Ureter (tissue), 1 donor: ENCODE results near the gene ASCL4. TPM values are rescaled to one million over a fixed set of nuclear protein-coding genes. Genes with fewer than 3 reads are reported as not detected.

Source experiments
- DNase-seq: peaks from one replicate; pipeline ENCODE4 v3.0.0-alpha.2; 2020; ENCODE audit warnings: low spot score
- total RNA-seq: library from RNA; stranded (reverse); gene quantifications from one replicate; pipeline ENCODE4 v1.2.4, GENCODE V29; 2023
- donor health status: DM: yes; HTN: yes; CAD: no.

ASCL4 gene
- total RNA-seq, 1 donor from 2014 or later = not detected

DNA sequence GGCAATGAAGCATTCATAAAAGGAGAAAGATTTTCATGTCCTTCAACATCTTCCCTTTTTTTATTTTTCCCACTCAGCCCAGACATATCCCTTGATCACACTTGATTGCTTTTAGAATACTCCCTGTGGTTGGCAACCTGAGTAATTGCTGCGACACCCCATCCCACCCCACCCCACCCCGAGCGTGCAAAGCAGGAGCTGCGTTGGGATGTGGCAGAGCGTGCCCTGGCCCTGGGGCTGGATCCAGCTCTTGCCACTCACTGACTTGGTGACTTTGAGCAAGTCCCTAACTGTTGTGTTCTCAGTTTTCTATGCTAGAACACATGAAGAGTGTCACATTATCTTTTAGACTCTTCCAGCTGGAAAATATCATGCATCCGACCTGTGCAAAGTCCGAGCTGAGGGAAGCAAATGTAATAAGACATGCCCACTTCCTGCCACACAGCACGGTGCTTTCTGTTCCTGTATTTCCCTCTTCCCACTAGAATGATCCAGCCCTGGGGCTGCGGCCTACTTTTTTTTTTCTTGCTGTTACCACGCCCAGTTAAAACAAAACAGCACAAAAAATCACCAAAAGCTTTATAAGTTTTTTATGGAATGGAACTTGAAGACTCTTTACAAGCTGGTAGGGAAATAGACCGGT lies 4.0 kb downstream of the ASCL4 start:
- no peak for DNase-seq

DNA sequence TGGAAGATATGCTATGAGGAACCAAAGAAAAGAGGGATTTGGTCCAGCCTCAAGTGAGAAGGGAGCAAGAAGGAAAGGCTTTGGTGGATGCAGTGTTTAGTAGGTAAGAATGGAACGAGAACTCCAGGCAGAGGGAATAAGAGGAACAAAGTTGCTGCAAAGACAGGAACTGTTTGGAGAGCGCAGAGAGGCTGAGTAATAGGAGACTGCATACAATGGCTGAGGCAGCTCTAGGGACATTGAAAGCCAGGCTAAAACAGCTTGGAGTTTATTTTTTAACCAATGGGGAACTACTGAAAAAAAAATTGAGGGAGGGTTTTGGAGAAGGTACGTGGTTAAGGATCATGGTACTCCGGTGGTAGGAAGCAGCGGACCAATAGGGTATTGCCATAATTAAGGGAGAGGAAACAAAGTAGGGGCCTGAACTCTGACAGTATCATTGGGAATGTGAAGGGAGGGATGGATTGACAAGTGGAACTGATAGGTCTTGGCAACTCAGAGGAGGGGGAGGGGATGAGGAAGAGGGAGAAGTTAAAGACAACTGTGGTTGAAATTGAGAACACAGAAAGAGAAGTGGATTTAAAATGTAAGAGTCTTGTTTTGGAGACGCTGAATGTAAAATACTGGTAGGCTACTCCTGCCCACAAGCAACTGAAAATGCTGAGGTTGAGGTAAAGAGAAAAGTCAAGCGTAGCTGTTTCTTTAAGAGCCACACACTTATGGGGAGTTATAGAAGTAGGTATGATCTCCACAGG lies 4.8 kb downstream of the ASCL4 start:
- no peak for DNase-seq

DNA sequence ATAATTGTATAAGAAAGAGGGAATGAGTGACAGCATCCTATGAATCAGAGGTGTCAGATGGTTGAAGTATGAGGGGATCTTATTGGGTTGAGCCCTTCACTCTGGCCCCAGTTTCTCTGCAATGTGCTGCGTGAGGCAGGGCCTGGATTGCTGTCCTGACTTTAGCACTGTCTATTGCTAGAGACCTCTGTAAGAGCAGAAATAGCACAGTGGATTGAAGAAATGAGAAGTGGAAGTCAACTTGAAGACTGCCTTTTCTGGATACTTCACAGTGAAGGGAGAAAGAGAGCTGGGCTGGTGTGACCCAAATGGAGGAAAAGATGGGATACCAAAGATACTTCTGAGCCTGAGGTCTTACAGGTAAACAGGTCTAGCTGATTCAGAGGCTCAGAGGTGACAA lies 5.8 kb downstream of the ASCL4 start:
- DNase-seq = no peak

DNA sequence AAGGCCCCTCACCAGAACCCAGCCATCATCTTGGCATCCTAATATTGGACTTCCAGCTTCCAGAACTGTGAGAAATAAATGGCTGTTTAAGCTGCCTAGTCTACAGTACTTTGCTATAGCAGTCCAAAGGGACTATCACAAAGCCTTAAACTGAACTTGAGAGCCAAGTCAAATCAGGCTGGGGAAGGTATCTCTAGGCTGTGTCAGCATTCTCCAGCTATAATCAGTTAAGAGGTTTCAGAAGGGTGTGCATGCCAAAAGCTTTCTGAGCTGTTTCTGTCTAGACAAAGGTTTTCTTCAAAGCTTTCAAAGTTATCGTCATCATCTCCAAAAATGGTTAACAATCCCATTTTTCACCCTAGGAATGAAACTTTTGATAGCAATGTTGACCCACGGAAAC lies 7.6 kb downstream of the ASCL4 start:
- DNase-seq = no peak

DNA sequence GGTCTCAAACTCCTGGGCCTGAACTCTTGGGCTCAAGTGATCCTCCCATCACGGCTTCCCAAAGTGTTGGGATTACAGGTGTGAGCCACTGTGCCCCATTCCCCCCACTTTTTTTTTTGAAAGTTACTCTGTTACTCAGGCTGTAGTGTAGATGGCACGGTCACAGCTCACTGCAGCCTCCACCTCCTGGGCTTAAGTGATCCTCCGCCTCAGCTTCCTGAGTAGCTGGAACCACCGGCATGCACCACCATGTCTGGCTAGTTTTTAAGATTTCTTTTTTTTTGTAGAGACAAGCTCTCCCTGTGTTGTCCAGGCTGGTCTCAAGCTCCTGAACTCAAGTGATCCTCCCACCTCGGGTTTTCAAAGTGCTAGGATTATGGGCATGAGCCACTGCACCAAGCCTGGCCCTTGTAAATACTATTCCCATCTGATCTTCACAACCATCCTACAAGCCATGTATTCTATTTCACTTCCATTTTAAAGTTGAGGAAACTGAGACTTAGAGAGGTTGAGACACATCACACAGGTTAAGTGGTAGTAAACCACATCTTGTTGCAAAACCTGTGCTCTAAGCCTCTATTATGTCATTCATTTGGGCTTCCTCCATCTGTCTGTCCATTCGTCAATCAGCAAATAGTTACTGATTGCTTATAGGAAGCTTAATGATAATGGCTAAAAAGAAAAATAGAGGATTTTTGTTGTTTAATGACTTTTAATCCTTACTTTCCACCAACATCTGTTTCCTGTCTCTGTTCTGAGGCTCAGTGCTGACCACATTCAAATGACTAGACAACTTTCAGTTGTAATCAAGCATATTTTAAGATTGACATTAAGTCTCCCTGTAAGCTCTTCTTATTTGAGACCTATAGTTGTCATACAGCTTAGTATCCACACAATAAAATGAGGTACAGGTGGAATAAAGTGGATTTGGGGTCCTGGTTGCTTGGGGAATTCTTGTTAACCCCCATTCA lies 9.2 kb downstream of the ASCL4 start:
- DNase-seq = no peak

DNA sequence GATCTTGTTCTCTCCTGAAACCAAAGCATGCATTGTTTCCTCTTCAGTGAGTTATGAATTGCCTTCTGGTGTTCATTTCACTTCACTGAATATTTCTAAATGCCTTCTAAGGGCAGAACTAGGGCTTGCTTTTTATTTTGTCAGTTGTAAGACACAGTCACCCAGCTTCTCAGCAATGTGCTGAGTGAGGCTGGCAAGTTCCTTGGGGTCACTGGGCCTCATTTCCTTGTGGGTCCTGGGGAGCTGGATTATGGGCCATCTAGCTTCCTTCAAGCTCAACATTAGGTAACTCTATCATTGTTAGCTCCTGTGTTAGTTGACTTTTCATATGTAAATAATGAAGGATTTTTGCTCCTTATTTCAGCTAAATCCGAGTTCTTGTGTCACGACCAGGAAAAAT lies 13.8 kb downstream of the ASCL4 start:
- DNase-seq = no peak

DNA sequence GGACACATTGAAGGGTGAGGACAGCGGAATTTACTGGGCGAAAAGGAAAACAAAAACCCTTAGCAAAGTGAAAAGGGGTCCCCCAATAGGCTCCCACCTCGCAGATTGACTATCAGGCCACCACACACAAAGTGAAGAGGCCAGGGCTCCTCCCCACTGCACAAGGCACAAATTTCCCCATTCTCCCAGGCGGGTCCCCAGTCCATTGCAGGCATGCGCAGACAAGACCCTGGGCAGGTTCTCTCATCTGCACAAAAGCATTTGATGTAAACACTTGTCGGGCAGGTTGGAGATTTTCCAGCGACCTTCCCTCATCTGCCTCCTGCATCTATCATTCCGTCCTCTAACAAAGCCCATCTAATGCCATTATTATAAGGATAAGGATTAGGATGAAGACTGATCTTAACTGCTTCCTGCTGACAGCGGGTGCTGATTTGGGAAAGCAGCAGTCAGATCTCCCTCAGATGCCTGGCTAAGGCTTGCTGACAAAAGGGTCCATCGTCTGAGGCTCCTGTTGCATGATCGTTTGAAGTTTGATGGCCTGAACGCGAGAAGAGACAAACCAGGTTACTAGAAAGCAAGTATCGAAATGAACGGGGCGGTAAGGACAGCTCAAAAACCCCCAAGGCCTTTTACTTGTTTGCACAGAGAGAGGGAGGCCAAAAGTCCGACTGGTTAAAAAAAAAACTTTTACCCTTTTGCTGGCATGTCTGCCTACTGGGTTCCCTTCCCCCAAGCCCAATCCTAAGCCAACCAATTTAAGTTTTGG lies 14.4 kb downstream of the ASCL4 start:
- no peak for DNase-seq

DNA sequence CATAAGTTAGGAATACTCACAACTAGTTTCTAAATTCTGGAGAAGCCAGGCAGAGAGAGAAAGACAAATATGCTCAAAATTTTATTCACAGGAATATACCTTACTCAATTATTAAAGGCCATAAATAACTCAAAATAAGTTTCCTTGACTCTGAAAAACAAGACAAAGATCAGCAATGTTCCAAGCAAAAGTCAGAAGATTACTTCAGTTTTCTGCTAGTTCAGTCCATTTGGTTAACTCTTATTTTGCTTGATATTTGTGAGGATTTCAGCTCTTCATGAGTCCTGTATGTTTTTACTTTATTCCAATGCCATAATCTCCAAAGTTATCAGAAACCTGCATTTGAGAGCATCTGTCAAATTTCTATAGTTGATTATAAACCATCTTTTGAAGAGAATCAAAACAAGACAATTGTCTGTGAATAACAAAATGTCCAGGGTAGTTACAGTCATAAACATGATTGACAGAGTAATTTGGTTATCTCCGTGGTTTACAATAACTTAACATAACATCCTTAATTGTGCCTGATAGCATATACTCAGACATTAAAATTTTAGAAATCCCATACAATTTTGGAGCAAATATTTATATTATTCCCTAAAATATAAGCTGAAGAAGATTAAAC lies 17.1 kb downstream of the ASCL4 start:
- no peak for DNase-seq

DNA sequence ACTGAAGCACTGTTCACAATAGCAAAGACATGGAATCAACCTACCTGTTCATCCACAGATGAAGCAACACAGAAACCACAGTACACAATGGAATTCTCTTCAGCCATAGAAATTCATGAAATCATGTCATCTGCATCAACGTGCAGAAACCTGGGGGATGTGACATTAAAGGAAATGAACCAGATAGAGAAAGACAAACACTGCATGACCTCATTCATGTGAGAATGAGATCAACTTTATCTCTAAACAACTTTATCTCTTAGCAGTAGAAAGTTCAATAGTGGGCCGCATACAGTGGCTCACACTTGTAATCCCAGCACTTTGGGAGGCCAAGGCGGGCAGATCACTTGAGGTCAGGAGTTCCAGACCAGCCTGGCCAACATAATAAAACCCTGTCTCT lies 19.9 kb downstream of the ASCL4 start:
- no peak for DNase-seq

DNA sequence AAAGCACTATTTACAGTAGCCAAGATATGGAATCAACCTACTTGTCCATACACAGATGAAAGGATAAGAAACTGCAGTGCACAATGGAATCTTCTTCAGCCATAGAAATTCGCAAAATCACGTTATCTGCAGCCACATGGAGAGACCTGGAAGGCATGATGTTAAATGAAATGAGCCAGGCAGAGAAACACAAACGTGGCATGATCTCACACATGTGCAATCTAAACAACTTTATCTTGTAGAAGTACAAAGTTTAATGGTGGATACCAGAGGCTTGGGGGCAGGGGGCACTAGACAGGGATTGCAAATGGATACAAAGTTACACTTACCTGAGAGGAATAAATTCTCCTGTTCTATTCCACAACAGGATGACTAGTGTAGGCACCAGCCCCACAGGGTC lies 24.1 kb downstream of the ASCL4 start:
- DNase-seq = no peak

DNA sequence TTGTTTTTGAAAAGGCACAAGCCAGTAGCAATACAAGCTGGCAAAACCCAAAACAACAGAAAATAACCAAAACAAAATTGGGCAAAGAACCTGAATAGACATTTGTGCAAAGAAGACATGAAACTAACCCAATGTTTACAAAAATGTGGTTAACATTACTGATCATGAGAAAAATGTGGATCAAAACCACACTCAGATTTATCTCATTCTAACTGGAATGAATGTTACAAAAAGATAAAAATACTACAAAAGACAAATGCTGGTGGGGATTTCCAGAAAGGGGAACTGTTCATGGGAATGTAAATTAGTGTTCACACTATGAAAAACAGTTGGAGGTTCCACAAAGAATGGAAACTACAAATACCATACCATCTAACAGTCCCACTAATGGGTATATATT lies 26.6 kb downstream of the ASCL4 start:
- no peak for DNase-seq

DNA sequence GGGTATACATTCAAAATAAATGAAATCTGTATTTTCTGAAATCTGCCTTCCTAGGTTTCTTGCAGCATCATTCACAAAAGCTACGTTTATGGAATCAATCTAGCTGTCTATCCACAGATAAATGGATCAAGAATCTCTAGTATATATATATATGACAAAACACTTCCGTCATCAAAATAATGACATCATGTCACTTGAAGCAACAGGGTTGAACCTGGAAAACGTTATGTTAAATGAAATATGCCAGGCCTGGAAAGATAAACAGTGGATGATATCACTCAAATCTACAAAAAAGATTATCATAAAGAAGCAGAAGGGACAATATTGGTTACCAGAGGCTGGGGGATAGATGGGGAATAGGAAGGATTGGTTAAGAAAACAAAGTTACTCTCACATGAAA lies 28.6 kb downstream of the ASCL4 start:
- DNase-seq = no peak

DNA sequence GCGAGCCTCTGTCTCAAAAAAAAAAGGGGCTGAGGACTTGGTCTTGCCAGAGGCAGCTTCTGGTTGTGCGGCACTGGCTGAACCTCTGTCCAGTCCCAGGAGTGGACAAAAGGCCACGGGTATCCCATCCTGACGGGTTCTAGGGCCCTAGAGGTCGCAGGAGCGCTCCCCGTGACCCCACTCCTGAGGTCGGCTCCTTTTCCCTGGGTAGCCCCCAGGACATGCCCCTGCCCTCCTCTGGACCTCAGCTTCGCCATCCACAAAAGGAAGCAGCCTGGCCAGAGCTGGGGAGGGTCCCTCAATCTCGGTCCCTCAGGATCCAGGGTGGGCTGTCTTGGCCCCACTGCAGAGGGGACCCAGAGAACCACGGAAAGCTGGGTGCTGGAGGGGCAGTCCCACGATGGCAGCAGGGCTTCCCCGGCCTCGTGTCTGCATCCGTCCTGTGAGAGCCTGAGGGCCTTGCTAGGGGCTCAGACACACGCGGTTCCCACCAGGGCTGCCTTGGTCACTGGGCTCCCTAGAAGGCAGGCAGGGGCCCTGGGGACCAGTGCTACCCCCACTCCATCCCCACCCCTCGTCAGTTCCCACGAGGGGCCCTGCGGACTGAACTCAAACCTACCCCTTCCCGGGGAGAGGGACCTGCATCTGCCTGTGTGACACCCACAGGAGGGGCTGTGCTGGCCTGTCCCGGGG lies 31.1 kb downstream of the ASCL4 start:
- no peak for DNase-seq

DNA sequence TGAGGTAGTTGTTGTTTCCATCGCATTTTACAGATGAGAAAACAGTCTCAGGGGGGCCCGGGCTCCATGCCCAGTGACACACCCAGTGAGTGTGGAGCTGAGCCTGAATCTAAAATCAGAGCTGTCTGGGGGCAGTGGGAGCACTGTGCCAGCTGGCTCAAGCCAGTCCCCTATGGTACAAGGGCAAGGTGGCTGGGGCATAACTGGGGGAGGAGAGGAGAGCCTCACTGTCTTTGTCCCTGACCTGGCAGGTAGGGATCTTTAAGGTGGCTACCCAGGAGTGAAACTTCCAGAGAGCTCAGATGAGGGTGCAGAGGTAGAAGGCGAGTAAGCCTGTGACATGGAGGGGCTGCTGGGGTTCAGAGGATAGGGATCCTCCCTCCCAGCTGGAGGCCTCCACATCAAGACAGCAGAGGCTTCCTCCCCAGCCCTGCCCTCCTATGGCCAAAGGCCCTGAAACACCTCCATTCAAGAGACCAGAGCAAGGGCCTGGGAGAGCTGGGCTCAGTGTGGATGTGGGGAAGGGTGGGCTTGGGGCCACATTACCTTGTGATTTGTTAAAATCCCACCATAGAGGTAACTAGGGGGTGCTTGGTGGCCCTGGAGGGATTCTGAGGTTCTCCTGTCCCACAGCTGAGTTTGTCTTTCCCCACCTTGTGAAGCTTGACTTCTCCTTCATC lies 33.1 kb downstream of the ASCL4 start:
- DNase-seq = no peak

DNA sequence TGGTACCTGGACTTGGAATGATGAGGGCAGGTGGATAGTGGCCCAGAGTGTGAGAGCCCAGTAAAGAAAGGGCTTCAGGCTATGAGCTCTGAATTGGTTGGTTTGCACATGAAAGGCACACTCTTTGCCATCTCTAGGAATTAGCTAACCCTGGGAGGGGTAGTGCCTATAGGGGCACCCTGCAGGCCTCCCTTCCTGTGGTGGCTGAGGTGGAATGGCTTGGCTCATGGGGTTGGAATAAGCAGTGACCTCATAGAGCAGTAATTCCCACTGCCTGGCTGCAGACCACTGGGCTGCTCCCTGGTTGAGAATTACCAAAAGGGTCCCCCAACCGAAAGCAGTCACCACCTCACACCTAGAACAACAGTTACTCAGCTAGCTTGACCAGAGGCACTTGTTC lies 42.7 kb downstream of the ASCL4 start:
- no peak for DNase-seq

DNA sequence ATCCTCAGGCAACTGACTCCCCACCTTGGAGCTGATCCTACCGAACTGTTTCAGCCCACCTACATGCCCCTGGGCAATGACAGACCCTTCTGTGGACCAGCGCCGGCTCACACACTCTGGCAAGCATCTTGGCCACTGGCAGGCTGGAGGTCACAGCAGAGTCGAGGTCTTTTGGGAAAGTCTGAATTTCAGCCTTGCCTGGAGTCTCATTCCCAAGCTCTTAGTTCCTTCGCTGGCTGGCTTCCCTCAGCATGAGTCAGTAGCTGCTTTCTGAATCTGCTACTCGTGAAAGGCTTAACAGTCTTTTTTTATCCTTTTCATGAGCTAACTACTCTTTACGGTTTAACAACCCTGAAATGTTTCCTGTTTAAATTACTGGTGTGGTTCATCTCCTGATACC lies 44.5 kb downstream of the ASCL4 start:
- no peak for DNase-seq

DNA sequence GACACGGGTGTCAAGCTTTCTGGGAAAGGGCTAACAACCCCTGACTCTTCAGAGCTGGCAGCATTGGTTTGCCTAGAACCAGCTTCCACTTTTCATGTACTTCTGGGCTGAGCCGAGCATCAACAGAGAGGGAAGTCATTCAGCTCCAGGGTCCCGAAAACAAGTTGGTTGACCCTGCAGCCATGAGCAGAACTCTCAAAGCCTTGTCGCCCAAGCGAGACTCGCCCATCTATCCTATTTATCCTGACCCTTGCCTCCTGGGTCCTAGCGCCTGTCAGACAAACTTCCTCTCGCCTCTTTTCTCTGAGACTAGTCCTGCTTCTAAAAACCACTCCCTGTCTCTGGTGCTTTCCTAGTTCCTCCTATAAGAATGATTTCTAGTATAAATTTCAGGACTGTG lies 47.9 kb downstream of the ASCL4 start:
- peak; percentile 24 for DNase-seq
